CD4-positive, alpha-beta T cell treated with Interleukin-6 at 100 ng/mL for 8 hours (primary cell): ENCODE data around the gene SLX9.
"Not testable (repeated sequence)": the region's sequence is repeated elsewhere in the genome, so short reads cannot be mapped to it uniquely, and the experiment has no call there.

Experiments used
- DNase-seq: peaks from one replicate; pipeline ENCODE4 v3.0.0-alpha.2; 2020; ENCODE audit warnings: mixed read lengths, low spot score

SLX9 gene

DNA sequence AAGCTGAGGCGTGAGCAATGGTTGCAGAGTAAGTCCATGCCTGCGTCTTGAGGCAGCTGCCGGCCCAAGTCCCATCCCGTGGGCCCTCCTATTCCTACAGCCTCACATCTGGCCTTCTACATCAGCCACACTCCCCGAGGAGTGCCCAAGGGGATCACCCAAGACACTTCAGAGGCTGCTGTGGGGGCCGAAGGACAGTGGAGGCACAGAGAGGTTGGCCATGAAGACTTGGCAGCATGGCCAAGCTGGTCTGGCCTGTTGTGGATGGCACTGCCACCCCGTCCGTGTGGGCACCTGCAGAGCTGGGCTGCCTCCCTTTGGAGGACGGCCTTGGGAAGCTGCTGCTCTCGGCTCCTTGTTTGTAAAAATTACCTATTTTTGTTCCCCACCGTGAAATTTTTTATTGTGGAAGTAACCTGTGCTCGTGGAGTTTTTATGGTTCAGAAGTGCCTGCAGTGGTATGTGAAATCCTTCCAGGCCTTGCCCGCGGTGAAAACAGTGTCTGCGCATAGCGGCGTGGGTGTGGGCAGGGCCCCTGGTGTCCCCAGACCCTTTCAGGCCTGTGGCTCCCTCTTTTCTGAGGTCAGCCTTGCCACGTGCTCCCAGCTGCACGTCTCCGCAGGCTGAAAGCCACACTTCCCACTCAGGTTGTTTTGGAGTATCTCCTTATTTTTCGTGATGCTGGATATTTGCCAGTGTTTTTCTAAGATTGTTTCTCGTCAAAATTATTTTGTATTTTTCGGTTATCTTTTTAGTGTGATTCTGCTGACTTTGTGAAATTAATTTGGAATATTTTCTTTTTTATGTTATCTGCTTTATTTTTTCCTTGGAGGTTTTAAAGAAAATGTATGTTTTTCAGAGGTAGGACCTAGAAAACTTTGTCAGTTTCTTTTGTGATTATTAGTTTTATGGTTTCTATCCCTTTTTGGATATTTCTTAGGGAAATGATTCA lies 20.6 kb downstream of the SLX9 start:
- DNase-seq, result no peak

DNA sequence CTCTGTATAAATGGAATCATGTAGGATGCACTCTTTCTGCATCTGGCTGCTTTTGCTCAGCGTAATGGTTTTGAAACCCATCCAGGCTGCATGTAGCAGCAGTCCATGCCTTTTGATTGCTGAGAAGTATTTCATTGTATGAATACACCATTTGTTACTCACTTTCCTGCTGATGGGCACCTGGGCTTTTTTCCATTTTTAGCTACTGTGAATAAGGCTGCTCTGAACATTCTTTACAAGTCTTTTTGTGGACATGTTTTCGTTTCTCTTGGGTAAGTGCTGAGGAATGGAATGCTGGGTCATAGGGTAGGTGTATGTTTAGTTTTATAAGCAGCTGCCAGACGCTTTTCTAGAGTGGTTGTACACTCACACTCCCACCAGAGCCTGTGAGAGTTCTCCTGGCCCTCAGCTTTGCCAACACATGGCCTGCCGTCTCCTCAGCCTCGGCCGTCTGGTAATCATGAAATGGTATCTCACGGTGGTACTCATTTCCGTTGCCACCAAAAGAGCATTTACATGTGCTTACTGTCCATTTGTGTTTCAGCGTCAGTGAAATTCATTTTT lies 22.7 kb downstream of the SLX9 start:
- no peak for DNase-seq

DNA sequence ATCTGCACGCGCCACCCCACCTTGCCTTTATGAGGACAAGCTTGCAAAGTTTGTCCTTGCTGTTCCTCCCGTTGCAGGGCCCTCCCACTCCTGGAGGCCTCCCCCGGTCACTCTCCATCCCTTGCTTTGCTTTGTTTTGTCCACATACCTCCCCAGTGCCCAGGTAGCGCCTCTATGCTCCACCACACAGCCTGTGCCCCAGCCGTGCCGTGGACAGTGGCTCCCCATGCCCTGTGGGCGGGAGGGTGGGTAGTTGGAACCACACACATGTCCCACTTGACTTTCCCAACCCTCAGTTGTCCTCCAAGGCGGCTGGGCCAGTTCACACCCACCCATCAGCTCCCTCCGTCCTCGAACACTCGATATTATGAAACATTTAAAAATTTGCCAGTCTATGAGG lies 24.6 kb downstream of the SLX9 start:
- DNase-seq, result no peak

- peak; percentile 23 for DNase-seq
Measured at GRCh38 chr21:44965251-44966022, 25.6 kb downstream of the SLX9 start.

GRCh38 chr21:44966135-44967081 lies 26.6 kb downstream of the SLX9 start:
- no peak for DNase-seq

- DNase-seq, result no peak
Measured at GRCh38 chr21:44967082-44968047, 27.5 kb downstream of the SLX9 start.

- no peak for DNase-seq
Measured at GRCh38 chr21:44969066-44969670, 29.3 kb downstream of the SLX9 start.

GRCh38 chr21:44969931-44970755 lies 30.3 kb downstream of the SLX9 start:
- DNase-seq, result no peak

DNA sequence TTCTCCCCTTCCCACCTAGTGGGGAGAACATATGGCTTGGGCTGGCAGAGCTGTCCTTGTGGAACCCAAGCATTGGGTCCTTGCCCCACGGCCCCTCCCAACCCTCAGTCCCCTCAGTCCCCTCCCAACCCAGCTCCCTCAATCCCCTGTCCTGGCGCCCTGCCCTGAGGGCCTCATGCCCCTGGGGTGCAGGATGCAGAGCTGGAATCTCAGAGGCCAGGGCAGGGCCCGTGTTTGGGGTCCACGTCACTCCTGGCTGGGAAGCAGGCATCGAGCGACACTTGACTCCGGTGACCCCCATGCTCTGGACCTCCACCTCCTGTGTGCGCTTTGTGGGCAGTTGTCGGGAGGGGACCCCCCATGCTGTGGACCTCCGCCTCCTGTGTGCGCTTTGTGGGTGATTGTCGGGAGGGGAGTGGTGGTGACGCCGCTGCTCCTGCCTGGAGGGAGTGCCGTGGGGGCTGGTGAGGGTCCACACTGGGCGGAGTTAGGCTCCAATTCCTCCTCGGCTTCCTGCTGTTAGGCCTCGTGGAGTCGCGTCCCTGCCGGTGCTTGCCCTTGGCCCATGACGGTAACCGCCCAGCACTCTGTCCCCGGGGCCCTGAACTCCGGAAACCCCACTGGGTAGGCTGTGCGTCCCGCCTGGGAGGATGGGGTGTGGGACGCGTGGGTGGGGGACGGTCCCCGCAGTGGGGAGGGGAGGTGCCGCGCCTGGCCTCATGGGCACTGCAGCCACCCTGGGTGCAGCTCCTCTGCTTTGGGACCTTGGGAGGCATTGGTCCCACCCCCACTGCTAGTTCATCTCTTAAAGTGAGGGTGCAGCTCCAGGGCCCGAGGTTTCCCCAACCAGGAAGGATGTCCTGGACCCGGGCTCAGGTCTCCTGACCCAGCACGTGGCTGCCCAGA lies 31.2 kb downstream of the SLX9 start:
- no peak for DNase-seq

- DNase-seq, result no peak
Measured at GRCh38 chr21:44971672-44971995, 31.8 kb downstream of the SLX9 start.

DNA sequence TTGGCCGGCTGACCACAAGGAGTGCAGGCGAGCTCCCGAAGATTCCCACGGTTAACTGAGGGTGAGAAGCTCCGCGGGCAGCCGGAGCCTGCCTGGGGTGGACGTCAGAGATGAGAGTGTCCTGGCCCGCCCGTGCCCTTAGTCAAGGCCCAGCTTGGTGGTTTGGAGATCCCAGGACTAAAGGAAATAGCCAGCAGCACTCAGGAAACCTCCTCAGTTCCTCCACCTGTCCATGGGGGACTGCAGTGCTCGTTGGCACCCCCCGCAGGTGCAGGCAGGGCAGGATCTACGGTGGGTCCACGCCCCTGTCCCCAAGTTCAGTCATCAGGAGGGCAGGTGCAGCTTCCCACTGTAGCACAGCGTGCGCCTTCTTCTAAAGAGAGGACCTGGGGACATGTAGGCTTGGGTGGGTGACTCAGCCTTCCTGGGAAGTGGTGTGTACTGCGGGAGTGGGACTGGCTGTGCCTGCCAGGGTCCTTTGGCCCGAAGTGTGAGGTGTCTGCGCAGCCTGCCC lies 32.5 kb downstream of the SLX9 start:
- no peak for DNase-seq

DNA sequence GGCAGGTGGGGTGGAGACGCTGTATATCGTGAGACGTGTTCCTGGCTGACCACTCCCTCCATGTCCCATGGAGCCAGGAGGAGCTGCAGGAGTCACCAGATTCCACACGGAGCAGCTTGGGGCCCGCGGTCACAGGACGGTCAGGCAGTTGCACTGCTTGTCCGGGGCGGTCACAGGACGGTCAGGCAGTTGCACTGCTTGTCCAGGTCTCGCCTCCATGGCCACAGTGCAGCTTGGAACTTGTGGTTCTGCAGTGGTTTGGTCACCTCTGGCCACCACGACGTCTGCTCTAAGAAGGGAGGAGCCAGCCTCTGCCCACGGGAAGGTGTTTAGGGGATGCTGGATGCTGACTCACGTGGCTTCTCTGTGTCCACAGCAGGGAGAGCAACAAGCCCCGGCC lies 33.0 kb downstream of the SLX9 start:
- DNase-seq, result no peak

DNA sequence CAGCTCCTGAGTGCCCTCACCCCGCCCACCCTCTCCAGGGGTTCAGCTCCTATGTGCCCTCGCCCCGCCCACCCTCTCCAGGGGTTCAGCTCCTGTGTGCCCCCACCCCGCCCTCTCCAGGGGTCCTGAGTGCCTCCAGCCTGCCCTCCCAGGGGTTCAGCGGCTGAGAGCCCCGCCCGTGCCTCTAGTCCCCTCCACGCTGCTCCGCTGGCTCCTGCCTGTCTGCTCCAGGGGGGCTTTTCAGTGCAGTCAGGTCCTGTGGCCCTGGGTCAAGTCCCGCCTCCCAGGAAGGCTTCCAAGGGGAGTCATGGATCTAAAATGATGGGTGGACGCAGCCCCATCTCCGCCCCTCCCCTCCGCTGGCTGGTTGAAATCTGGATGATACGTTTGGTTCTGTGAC lies 33.8 kb downstream of the SLX9 start:
- DNase-seq, result no peak

DNA sequence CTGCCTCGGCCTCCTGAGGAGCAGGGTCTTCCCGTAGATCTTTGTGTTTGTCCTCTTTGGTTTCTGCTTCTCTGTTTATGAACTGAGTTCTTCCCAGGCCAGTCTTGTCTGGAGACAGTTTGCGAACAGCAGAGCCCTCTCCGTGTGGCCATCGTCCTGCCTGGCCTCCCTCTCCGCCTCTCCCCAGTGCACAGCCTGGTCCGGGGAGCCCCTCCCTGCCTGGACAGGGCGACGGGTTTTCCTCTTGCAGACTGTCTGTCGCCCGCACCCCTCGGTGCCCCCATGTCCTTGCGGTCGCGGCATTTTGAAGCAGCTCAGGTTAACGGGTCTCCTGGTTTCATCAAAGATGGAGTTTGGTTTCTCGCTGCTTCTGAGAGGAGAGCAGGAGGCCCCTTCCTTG lies 34.8 kb downstream of the SLX9 start:
- DNase-seq, result no peak

DNA sequence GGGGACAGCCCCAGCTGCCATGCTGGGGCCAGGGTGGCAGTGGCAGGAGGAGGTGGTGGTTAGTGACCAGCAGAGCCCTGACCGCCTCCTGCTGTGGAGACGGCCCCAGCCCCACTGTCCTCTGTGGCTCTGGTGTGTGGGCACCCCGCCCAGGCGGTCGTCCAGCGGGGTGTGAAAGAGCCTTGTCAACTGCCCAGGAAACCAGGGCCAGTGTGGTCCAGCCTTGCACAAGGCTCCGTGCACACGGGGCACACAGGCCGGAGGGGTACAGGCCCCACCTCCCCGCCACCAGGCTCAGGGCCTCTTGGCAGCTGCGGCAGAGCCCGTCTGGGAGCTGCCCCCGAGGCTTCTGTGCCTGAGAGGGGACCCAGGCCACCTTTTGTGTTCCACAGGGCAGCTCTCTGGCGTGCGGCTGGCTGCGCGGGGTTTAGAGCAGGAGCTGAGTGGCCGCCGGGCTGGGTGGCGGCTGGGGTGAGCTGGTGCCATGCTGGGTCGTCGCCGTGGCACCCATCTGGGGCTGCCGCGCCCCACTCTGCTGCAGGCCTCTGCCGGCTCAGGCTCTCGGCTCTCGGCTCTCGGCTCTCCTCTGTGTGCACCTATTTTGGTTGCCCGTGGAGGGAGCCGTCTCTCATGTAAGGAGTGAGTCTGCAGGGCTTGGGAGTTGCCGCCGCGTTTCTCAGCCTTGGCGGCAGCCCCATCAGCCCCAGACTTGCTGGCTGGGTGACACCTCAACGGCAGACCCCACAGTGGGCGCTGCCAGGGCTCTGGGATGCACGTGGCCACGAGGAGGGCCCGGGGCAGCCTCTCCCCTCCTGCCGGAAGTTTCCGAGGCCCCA lies 36.1 kb downstream of the SLX9 start:
- DNase-seq, result no peak

- not testable (repeated sequence) for DNase-seq
Measured at GRCh38 chr21:44976556-44977393, 36.9 kb downstream of the SLX9 start.
